A204.1 (cell line): ENCODE results near the gene CCDC137.

Source experiments
- FAIRE-seq: peaks from 2 replicates; lab custom pipeline; 2012; peaks lifted over from hg19 to GRCh38; lab: Jason Lieb, UNC

CCDC137 gene

DNA sequence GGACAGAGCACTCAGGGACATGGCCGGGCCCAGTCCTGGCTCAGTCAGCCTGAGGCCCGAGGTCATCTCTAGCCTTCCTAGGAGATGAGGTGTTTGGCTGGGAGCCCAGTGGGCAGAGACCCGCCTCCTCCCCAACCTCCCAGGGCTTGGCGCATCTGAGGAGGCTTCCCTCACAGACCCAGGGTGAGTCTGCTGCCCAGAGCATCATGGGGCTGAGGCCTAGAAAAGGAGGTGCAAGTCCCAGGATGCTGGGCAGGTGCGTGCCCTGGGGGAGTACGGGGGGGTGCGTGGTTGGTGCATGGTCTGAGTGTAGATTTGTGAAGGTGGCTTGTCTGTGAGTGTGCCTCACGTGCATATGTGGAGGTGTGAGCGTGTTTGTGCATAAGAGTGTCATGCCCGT is 14.8 kb upstream of the CCDC137 start:
- FAIRE-seq, result no peak

DNA sequence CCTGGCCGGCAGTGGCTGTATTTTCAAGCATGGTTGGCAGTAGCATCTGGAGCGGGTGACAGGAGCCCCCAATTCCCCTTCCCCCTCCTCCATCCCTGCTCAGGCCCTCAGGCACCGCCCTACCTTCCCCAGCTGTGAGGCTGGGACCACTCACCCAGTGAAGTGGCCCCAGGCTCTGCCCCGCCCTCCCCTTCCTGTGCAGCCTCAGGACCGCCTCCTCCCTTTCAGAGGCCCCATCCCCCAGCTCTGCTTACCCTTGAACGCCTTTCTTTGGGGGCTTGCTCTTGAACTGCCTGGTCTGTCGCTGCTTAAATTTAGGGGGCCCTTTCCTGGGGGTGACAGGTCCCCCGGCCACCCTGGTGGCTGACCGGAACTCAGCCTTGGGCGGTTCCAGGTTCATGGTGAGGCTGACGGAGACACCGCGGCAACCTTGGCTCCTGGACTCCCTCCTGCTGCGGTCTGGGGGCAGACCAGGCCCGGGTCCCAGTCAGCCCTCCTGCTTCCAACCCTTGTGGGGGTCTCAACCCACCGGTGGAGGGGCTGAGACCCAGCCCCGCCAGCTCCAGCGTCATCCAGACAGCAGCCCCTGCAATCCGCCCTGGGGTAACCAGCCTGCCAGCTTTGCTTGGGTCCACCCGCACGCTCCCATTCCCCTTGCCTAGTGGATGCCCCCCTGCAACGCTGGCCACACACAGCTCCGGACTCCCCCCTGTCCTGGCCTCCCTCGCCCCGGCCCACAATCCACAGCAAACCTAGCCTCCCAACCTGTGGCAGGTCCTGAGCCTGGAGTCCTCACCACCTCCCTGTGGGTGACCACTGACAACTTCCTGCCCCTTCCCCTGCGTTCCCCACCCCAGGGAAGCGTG is 13.4 kb upstream of the CCDC137 start:
- no peak for FAIRE-seq

DNA sequence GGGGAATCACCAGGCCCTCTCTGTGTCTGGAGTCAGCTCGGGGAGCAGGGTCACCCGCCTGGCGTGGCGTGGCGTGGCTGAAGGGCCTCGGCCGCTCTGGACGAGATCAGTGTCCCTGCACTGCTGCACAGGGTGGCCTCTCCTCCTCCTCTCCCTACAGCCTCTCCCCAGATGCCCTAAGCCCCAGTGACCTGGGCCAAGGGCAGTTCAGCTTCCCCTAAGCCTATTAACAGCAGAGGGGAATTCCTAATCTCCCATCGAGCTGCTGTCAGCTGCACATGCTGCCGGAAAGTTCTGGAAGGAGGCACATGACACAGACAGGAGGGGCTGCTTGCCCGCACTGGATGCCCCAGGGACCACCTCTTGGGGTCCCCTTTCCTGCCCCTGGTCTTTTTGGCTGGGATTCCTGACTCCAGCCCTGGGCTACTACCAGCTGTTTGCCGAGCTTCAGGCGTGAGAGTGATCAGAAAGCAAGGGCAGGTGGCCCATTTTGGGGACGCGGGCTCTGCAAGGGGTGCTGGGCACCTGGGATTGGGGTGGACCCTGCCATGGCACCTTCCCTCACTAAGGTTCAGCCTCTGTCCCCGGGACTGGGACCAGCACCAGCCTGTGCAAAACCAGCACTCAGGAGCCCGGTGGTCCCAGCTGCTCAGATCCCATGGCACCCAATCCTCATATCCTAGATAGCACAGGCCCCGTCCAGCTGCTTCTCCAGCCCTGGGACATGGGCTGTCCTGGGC is 11.0 kb upstream of the CCDC137 start:
- FAIRE-seq, result no peak

DNA sequence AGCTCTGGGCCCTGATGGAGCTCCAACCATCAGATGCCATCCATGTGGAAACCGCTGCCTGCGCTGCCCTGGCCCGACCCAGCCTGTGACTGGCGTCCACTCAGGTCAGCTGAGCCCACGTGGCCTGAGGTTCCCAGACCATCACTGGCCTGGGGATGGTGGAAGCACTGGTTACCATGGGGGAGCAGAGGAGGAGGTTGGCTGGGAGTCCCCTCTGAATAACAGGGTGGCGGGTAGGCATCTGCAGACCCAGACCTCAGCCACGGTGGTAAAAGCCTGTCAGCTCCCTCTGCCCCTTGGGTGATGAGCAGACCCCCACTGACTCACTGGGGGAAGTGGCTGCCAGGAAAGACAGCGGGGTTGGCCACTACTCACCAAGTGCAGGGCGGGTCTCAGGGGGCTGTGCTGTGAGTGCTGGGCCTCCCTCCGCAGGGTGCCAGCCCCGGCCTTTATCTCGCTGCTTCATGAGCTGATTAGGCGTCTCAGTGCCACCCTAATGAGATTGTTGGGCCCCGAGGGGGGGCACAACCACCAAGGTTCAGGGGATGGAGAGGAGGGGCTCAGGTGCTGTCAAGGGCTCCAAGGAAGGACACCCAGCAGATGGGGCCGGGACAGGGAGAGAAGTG is 10.3 kb upstream of the CCDC137 start, which contains the start of gene PDE6G:
Gene PDE6G, minus strand, starts transcription at position 425 of the 626 bp plus-strand sequence. CDS start 3,237 bp downstream, outside the sequence.
- FAIRE-seq, result no peak

DNA sequence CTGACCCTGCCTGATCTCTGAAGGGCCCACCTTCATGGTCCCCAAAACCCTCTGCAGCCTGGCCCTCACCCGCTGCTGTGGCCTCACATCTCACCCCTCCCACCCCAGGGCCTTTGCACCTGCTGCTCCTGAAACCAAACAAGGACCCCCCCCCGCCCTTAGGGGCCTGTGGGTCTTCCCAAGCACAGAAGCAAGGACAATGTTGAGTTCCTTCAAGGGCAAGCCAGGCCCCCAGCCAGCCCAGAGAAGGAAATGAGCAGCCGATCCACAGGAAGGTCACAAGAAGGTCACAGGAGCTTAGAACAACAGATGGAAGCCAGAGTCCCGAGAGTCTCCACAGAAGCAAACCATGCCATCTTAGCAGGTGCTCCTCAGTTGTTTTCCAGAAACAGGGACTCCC is 9.7 kb upstream of the CCDC137 start:
- FAIRE-seq, result no peak

DNA sequence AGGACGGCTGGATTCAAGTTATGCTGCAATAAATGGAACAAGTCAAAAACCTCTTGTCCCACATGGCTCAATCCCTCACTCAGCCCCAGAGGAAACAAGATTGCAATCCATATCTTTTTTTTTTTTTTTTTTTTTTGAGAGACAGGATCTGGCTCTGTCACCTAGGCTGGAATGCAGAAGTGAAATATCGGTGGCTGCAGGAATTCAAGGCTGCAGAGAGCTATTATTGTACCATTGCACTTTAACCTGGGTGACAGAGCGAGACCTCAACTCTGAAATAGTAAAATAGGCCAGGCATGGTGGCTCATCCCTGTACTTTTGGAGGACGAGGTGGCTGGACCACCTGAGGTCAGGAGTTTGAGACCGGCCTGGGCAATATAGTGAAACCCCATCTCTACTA is 7.5 kb upstream of the CCDC137 start:
- FAIRE-seq, result no peak

DNA sequence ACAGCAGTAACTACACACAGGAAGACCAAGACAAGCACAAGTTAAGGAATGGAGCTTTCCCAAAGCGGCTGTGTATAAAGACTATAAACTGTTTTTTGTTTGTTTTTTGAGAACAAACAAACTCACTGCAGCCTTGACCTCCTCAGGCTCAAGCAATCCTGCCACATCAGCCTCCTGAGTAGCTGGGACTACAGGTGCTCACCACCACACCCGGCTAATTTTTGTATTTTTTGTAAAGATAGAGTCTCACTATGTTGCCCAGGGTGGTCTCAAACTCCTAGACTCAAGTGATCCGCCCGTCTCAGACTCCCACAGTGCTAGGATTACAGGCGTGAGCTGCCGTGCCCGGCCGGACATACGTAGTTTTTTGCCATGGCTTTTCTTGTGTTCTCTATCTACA is 6.1 kb upstream of the CCDC137 start:
- FAIRE-seq, result no peak

DNA sequence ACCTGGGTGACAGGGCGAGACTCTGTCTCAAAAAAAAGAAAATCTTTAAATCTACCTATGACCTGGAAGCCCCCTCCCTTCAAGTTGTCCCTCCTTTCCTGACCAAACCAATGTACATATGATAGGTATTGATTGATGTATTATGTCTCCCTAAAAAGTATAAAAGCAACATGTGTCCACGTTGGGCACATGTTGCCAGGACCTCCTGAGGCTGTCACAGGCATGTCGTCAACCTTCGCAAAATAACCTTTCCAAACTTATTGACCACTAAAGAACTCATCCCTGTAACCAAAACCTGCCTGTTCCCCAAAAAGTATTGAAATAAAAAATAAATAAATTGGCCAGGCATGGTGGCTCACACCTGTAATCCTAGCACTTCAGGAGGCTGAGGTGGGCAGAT is 4.5 kb upstream of the CCDC137 start:
- no peak for FAIRE-seq

DNA sequence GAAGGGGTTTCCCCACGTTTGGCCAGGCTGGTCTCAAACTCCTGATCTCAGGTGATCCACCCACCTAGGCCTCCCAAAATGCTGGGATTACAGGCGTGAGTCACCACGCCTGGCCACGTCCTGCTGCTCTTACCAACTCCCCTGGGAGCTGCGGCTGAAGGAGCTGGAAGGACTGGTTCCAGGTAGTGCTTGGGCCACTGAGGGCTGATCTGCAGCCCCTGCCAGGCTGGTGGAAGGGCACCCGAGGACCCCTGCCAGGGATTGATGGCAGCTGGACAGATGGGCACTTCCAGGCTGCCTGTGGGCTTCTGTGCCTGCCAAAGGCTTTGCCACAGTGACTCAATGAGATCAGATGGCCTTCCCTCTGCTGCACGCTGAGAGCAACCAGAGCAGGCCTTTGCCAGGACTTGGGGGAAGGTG is 2.5 kb upstream of the CCDC137 start:
- FAIRE-seq, result no peak

DNA sequence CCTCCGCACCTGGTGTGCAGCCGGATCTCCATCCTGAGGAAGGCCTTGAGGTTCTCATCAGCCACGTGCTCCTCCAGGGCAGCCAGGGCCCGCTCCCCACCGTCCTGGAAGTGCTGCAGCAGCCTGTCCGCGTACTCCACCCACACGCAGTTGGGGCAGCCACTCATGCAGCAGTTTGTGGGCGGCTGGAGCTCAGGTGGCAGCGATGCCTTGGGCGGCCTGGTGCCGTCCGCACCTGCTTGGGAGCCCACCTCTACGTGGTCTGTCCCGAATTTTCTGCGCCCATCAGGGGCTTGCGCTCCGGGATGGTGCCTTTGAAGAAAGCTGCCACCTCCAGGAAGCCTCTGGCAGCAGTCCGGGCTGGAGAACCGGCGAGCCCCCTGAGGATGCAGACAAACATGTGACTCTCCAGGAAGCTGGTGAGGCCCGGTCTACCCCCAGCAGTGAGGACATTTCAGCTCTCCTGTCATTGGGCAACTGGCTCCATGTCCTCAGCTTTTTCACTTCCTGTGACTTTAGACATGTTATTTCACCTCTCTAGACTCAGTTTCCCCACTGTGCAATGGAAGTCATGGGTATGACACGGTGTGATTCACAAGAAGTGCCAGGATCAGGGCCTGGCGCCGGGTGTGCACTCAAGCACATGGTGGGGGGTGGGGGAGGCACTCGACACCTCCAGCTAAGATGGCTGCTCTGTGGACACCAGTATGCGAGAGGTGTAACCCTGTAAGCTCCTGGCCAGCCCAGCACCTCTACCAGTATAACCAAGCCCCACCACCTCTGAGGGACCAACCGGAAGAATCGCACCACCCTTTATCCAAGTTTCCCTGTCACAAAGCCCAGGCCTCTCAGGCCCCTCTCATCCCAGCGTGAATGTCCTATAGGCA is 1.1 kb upstream of the CCDC137 start:
- no peak for FAIRE-seq

DNA sequence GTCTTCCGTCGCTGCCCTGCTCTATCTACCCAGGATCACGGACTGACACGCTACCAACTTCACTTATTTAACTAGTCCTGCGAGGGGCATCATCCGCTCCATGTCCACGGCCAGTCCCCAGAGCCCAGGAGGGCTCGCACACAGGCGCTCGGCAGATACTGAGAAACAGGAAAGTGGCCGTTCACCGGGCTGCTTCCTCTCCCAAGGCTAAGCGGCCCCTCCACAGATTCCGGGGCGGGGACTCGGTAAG is 520 bp upstream of the CCDC137 start:
- FAIRE-seq, result no peak

DNA sequence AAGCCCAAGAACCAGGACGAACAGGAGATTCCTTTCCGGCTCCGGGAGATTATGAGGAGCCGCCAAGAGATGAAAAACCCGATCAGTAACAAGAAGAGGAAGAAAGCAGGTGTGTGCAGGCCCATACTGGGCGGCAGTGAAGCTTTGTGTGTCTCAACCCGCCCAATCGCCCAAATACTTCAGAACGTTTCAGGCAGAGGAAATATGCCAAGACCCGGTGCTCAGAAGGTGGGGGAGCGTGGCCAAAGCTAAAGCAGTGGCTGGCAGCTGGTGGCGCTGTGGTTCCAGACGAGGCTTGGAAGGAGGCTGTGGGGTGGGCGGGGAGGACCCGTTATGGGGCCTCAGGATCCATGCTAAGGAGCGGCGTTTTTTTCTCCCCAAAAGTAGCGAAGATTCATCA is 1.2 kb downstream of the CCDC137 start:
- FAIRE-seq, result no peak

DNA sequence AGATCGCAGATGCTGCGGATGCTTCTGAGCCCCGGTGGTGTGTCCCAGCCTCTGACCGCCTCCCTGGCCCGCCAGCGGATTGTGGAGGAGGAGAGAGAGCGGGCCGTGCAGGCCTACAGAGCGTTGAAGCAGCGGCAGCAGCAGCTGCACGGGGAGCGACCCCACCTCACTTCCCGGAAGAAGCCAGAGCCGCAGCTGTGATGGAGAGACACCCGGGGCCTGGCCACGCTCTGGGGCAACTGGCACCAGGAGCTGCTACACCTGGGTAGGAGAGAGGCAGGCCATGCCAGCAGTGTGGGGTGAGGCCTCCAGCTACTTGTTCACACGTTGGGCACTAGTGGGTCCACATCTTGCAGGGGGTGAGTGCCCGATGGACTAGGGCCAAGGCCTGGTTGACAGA is 6.0 kb downstream of the CCDC137 start:
- no peak for FAIRE-seq

DNA sequence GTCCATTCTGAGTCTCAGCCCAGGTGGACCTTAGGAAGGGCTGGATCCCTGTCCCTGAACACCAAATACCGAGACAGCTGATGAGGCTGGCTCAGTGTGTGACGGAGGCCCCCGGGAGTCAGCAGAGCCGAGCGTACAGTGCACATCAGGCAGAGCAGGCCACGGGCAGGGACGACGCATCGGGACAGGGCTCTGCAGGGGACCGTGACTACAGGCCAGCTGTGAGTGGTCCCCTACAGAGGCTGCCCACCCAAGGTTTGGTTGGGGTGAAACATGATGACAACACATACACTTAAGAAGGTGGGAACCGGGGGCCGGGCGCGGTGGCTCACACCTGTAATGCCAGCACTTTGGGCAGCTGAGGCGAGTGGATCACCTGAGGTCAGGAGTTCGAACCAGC is 6.4 kb downstream of the CCDC137 start:
- no peak for FAIRE-seq

DNA sequence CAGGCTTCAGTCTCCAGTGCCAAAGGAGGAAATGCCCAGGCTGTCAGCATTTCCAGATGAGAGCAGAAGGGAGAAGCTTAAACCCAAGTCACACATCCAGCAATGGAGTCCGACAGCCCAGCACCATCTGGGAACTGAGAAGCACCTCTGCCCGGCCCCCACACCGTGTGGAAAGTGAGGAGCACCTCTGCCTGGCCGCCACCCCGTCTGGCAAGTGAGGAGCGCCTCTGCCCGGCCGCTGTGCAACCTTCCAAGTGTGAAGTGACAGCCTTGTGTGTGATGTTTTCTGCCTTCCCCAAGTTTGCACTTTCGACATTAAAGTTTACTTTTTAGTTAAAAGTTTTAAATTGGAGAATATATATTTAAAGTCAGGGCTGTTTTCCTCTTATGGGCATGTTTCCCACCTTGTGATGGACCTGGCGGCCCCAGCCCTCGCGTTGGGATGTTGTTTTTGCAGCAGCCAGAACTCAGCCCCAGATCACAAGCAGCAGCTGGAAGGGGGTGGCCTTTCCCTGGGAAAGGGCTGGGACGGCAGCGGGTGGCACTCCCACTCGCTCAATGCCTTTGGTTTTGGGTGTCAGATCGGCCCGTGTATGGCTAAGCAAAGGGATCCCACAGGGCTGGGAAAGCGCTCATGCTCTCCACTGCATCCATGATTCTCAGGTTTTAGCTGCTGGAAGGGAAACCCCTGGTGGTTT is 7.2 kb downstream of the CCDC137 start:
- FAIRE-seq, result no peak

DNA sequence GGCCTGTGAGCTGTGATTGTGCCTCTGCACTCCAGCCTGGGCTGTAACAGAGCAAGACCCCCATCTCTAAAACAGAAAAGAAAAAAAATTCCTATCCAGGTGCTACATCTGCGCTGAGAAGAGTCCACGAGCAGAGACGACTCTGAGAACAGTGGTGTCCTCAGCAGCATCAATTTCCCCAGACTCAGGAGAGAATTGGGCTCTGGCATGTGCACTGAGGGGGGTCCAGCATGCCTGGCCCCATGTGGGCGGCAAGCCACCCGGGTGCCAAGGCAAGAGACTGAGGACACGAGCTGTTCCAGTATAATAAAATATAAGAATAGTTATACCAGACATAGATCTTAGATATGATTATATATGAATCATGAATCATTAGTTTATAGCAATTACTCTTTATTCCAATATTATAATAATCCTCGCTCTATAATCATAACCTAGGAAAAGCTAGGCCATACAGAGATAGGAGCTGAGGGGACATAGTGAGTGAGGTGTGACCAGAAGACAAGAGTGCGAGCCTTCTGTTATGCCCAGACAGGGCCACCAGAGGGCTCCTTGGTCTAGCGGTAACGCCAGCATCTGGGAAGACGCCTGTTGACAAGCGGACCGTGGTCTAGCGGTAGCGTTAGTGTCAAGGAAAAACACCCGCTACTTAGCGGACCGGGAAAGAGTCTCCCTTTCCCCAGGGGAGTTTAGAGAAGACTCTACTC is 9.1 kb downstream of the CCDC137 start:
- peak; percentile 75 for FAIRE-seq

DNA sequence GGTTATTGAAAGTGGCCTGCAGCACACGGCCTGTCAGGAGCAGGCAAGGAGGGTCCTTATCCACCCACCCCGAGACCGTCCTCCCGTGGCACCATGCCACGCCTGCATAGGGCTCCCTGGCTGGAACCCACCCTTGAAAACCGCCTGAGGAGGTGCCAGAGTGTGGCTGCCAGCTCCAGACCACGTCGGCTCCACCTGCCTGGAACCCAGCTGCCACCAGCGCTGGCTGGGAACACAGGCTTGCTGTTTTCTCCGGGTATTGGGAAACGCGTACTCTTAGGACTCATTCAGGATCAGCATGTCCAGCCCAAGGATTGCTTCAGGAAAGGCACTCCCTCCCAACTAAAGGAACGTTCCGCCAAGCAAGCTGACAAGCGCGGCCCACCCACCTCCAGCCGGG is 10.4 kb downstream of the CCDC137 start:
- FAIRE-seq, result no peak

DNA sequence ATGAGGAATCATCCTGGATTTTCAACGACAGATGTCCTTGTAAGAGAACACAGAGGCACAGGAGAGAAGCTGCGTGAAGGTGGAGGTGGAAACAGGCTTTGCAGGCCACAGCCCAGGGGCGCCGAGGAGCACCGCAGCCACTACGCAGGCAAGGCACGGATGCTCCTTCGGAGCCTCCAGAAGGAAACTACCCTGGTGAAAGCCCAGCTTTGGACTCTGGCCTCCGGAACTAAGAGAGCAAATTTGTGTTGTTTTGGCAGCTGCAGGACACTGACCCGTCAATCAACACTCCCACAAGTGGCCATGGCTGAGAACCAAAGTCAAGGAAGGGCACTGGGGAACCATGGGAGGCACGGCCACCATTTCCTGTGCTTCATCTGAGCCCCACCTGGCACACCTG is 13.6 kb downstream of the CCDC137 start:
- FAIRE-seq, result no peak

DNA sequence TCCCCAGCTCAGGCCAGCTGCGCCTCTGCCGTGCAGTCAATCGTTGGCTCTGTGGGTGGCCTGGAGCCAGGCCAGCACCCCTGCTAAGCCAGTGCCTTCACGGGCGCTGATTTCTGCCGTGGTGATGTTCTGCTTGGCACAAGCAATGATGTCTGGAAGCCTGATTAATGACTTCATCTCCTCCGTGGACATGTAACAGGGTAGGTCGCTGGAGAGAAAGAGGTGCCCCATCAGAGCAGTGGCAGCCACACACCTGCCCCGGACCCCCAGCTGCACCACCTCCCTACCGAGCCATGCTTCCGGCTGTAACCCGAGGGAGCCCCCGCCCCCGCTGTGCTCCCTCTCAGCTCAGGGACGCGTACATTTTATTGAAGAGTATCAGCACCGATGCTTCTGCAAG is 15.1 kb downstream of the CCDC137 start:
- FAIRE-seq, result no peak

DNA sequence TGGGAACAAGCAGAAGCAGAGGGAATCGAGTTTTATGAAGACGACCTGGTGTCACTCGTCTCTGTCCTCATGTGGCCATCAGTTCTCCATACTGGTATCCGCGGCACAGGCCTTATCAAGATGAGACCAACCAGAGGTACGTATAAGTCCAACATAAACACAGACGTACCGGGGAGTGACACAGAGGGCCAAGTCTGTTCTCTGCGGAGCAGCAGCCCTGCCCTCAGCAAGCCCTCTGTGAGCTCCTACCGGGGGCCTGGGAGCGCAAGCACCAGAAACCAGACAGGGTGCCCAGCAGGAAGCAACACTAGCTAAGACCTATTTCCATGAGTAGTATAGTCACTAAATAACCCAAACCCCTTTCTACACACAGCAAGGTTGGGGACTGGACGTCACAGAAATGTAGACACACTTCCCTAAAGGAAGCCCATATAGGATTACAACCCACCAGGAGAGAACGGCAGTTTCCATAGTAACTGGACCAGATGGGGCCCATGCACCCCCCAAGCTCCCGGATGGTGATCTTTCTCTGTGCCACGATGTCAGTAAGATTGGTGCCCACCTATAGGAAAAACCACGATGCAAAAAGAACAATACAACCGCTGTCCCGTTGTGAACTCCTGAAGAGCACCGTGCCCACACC is 16.1 kb downstream of the CCDC137 start:
- FAIRE-seq, result no peak

DNA sequence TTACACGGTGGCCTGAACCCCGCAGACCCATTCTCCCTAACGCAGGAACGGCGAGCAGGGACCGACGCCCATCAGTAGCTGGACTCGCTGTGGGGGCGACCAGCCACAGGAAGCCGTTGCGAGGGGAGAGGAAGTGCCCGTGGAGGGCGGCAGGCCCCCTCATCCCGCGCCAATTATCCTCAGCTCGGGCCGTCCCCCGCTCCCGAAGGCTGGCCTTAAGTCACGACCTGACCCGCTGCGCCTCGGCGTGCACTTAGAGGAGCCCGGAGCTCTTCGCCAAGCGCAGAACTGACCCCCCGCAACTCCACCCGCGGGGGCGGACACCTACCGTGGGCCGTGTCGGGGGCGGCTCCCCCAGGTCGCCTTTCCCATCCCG is 16.7 kb downstream of the CCDC137 start:
- no peak for FAIRE-seq
